NCI-H345 treated with DMSO at 0.1 percent for 48 hours (cell line): ENCODE results near the gene GALNT17.
"Not testable (repeated sequence)": the region's sequence is repeated elsewhere in the genome, so short reads cannot be mapped to it uniquely, and the experiment has no call there.

Experiments
- DNase-seq: peaks from one replicate; lab custom pipeline; 2025; ENCODE audit not compliant: unreplicated experiment; lab: John Stamatoyannopoulos, UW

The GALNT17 gene

GRCh38 chr7:71157757-71158156, 25.8 kb downstream of the GALNT17 start:
- no peak for DNase-seq

- DNase-seq = no peak
Measured at GRCh38 chr7:71165708-71166107, 33.8 kb downstream of the GALNT17 start.

- DNase-seq = no peak
Measured at GRCh38 chr7:71171476-71171875, 39.5 kb downstream of the GALNT17 start.

- DNase-seq = no peak
Measured at GRCh38 chr7:71173955-71174354, 42.0 kb downstream of the GALNT17 start.

- DNase-seq = no peak
Measured at GRCh38 chr7:71182438-71182935, 50.5 kb downstream of the GALNT17 start.

- DNase-seq = no peak
Measured at GRCh38 chr7:71184136-71184535, 52.2 kb downstream of the GALNT17 start.

GRCh38 chr7:71184609-71185008, 52.7 kb downstream of the GALNT17 start:
- no peak for DNase-seq

- no peak for DNase-seq
Measured at GRCh38 chr7:71186535-71187057, 54.7 kb downstream of the GALNT17 start.

GRCh38 chr7:71191771-71192170, 59.8 kb downstream of the GALNT17 start:
- no peak for DNase-seq

GRCh38 chr7:71193099-71193810, 61.3 kb downstream of the GALNT17 start:
- DNase-seq = no peak

- DNase-seq = no peak
Measured at GRCh38 chr7:71198391-71198790, 66.4 kb downstream of the GALNT17 start.

- DNase-seq = no peak
Measured at GRCh38 chr7:71198887-71199286, 66.9 kb downstream of the GALNT17 start.

GRCh38 chr7:71206184-71206583, 74.2 kb downstream of the GALNT17 start:
- DNase-seq = no peak

GRCh38 chr7:71208881-71209280, 76.9 kb downstream of the GALNT17 start:
- DNase-seq = no peak

GRCh38 chr7:71209484-71209883, 77.5 kb downstream of the GALNT17 start:
- DNase-seq = not testable (repeated sequence)

GRCh38 chr7:71210220-71210619, 78.3 kb downstream of the GALNT17 start:
- DNase-seq = no peak

- DNase-seq = not testable (repeated sequence)
Measured at GRCh38 chr7:71212433-71212832, 80.5 kb downstream of the GALNT17 start.

GRCh38 chr7:71216211-71216610, 84.3 kb downstream of the GALNT17 start:
- DNase-seq = no peak

GRCh38 chr7:71220210-71220695, 88.3 kb downstream of the GALNT17 start:
- DNase-seq = no peak

- no peak for DNase-seq
Measured at GRCh38 chr7:71221049-71221448, 89.1 kb downstream of the GALNT17 start.

GRCh38 chr7:71221549-71221948, 89.6 kb downstream of the GALNT17 start:
- DNase-seq = no peak

- DNase-seq = no peak
Measured at GRCh38 chr7:71227126-71227525, 95.2 kb downstream of the GALNT17 start.

- no peak for DNase-seq
Measured at GRCh38 chr7:71229148-71229547, 97.2 kb downstream of the GALNT17 start.
